ENCODE results near the gene CD109. TPM values are rescaled to one million over a fixed set of nuclear protein-coding genes. Genes with fewer than 3 reads are reported as not detected.
A peak's percentile ranks its signal among the peaks of the same experiment; 100 is the strongest.

CD109 gene
- total and polyA plus RNA-seq, 8 donors, result 0.23 to 2.6 (median 0.52) TPM

GRCh38 chr6:73653571-73654424, 42.2 kb upstream of the CD109 start, which contains the start of gene SLC17A5:
SLC17A5 (minus strand) TSS chr6:73653992; CDS start chr6:73653886, 106 bp downstream.
- FAIRE-seq (no peak), DNase-seq (peak; percentile 94 to 96 (median 94)), ATAC-seq (peak; percentile 92 to 98 (median 96))
- TF ChIP-seq, protein P1, sequence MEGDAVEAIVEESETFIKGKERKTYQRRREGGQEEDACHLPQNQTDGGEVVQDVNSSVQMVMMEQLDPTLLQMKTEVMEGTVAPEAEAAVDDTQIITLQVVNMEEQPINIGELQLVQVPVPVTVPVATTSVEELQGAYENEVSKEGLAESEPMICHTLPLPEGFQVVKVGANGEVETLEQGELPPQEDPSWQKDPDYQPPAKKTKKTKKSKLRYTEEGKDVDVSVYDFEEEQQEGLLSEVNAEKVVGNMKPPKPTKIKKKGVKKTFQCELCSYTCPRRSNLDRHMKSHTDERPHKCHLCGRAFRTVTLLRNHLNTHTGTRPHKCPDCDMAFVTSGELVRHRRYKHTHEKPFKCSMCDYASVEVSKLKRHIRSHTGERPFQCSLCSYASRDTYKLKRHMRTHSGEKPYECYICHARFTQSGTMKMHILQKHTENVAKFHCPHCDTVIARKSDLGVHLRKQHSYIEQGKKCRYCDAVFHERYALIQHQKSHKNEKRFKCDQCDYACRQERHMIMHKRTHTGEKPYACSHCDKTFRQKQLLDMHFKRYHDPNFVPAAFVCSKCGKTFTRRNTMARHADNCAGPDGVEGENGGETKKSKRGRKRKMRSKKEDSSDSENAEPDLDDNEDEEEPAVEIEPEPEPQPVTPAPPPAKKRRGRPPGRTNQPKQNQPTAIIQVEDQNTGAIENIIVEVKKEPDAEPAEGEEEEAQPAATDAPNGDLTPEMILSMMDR (IDR thresholded peaks at IDR 0.05), result peak in 1 of 4 donors; percentile 0
- Histone ChIP-seq H3K4me1 (peaks cover 0 to 12% (median 0%) of the 10 kb centered on the region in 3 donors), H3K4me3 (peak within 1 kb of the TSS; percentile 86 to 100 (median 98)), H3K9me3 (no peaks in the 10 kb centered on the region), H3K27ac (peak within 1 kb of the TSS; percentile 87 to 98 (median 94)), H3K27me3 (no peaks in the 10 kb centered on the region), H3K36me3 (no peaks in the 10 kb centered on the region)
- 0% methylated on average over 82 to 90 of the region's 90 CpGs for WGBS, 2 donors
- intact Hi-C loops (cut with DNase I), result no loop called here

GRCh38 chr6:73655341-73655917, 40.6 kb upstream of the CD109 start:
- FAIRE-seq (no peak), ATAC-seq (no peak), DNase-seq (no peak)
- Histone ChIP-seq H3K4me1 (peaks cover 0 to 12% (median 0%) of the 10 kb centered on the region in 3 donors), H3K4me3 (peak overlapping the region in 1 of 4 donors; percentile 98), H3K27ac (peak overlapping the region in 1 of 4 donors; percentile 98), H3K36me3 (no peaks in the 10 kb centered on the region), H3K27me3 (no peaks in the 10 kb centered on the region), H3K9me3 (no peaks in the 10 kb centered on the region)
- TF ChIP-seq, protein P1 (IDR thresholded peaks at IDR 0.05), result no peak
- WGBS, 2 donors, result 82 to 92% methylated on average over 2 of the region's 2 CpGs
- intact Hi-C loops (cut with DNase I), result no loop called here

DNA sequence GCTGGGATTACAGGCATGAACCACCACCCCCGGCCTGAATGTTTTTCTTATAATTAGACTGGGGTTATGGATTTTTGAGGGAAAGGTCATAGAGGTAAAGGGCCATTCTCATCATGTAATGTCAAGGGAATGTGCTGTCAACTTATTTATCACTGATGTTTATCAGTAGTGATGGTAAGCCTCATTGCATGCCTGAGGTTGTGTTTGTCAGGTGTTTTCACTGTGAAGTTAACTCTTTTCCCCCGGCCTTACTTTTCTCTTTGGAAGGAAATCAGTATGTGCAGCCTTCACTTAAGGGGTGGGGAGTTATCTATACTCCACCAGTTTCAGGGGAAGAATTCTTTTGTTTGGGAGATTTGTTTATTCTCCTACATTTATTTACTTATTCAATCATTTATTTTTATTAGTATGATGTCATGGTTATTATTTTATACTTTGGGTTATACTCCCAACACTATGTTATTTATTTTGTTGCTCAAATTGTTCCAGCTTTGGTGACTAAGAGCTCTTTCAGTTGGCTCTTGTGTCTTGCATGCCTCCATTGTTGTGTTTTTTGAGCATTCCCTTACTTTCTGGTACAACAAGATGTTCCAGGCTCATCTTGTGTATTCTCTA, 39.4 kb upstream of the CD109 start:
- TF ChIP-seq, protein P1 (IDR thresholded peaks at IDR 0.05), result no peak
- intact Hi-C loops (cut with DNase I), result no loop called here
- no peaks in the 10 kb centered on the region for H3K27me3 ChIP-seq
- WGBS, 2 donors, result 85 to 93% methylated on average over 2 of the region's 2 CpGs
- H3K27ac ChIP-seq, result no peak overlapping the region
- peaks cover 0 to 12% (median 0%) of the 10 kb centered on the region in 3 donors for H3K4me1 ChIP-seq
- FAIRE-seq (no peak), ATAC-seq (no peak), DNase-seq (no peak)
- H3K4me3 ChIP-seq, result no peak overlapping the region
- H3K36me3 ChIP-seq, result no peaks in the 10 kb centered on the region
- H3K9me3 ChIP-seq, result no peaks in the 10 kb centered on the region

DNA sequence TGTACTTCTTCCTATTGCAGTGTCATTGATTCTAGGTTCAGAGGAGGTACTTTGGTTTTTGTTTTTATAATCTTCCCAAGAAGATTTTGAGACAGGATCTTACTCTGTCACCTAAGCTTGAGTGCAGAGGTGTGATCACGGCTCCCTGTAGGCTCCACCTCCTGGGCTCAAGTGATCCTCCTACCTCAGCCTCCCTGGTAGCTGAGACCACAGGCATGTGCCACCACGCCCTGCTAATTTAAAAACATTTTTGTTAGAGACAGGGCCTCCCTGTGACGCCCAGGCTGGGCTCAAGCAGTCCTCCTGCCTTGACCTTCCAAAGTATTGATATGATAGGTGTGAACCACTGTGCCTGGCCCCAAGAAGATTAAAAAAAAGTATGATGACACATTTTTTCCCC, 38.8 kb upstream of the CD109 start:
- H3K27me3 ChIP-seq, result no peaks in the 10 kb centered on the region
- no peak for FAIRE-seq

More for the DNA sequence above, 38.8 kb upstream of the CD109 start:
- no peaks in the 10 kb centered on the region for H3K36me3 ChIP-seq
- ATAC-seq (no peak), DNase-seq (no peak)
- 84 to 89% methylated on average over 3 of the region's 3 CpGs for WGBS, 2 donors
- TF ChIP-seq, protein P1 (IDR thresholded peaks at IDR 0.05), result no peak
- no peak overlapping the region for H3K27ac ChIP-seq
- H3K4me1 ChIP-seq, result peaks cover 0 to 6% (median 0%) of the 10 kb centered on the region in 3 donors
- no peaks in the 10 kb centered on the region for H3K9me3 ChIP-seq
- intact Hi-C loops (cut with DNase I), result no loop called here
- no peak overlapping the region for H3K4me3 ChIP-seq

Measured in pancreas (tissue), 10 donors.